Measurements from ENCODE around the gene PRIMPOL.
A peak's percentile ranks its signal among the peaks of the same experiment; 100 is the strongest.
"Not testable (repeated sequence)": the region's sequence is repeated elsewhere in the genome, so short reads cannot be mapped to it uniquely, and the experiment has no call there.

Gene PRIMPOL

DNA sequence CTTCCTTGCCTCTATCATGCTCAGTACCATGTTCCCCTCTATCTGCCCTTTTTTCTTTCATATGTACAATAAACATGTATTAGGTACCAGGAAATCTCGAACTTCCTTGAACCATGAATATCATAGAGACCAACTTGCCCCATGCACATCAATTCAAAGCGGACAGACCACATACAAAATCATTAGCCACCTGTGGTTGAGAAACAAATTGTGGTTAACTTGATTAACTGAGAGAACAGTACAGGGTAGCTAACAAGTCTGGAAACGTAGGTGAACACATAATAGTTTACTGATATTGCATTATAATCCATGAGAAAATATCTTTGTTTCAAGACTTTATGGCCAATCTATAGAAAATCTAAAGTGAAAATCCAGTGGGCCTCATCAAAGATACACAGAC is 8.5 kb upstream of the PRIMPOL start:
- DNase-seq, result no peak

DNA sequence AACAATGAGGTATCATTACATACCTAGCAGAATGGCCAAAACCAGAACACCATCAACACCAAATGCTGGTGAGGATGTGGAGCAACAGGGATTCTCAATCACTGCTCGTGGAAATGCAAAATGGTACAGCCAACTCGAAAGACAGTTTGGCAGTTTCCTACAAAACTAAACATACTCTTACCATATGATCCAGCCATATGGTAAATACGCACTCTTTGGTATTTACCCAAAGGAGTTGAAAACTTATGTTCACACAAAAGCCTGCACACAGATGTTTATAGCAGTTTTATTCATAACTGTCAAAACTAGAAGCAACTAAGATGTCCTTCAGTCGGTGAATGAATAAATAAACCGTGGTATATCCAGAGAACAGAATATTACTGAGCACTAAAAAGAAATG is 8.1 kb upstream of the PRIMPOL start:
- DNase-seq, result no peak

DNA sequence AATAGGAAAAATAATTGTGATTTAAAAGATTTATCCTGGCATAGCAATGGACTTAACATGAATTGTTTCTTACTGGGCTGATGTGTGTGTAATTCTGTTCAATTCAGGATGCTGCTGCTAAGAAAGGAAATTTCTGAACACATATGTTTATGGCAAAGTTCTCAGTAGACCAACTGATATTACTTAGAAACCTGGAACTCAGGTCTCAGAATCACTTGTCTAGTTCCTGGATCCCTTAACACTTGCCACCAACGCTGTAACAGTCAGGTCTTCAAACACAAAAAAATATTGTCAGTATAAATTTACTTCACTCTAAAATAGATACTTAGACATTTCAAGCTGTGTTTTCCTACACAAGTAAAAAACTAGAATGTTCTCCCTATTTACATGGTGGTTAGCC is 5.8 kb upstream of the PRIMPOL start:
- no peak for DNase-seq

DNA sequence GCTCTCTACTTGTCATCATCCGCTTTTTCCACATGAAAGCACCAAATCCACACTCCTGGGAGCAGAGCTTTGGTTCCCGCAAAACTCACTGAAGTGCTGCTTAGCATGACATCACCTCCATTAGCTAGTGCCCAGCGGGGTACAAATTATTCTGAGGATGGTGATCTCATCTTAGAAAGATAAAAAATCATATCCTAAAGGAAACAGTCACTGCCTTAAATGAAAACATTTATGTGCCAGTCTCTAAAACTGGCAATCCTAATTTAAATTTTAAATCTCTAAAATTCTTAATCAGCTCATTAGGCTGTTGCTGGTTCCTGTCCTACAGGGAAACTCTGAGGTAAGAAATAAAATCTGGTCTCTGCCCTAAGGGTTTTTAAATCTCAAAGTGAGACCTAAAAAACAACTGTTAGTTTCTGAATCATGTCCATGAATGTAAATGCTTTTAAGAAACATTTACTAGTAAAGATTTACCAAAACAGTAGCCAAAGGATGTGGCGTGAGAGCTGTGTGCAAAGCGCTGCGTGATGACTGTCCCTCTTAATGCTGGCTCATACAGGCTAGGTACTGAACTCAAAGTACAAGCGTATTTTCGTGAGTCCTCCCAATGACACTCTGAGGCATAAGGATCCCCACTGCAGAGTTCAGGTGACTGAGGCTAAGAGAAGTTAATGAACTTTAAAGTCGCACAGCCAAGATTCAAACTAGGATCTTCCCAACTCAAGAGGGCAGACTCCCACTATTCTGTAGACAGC is 4.8 kb upstream of the PRIMPOL start:
- DNase-seq, result no peak

DNA sequence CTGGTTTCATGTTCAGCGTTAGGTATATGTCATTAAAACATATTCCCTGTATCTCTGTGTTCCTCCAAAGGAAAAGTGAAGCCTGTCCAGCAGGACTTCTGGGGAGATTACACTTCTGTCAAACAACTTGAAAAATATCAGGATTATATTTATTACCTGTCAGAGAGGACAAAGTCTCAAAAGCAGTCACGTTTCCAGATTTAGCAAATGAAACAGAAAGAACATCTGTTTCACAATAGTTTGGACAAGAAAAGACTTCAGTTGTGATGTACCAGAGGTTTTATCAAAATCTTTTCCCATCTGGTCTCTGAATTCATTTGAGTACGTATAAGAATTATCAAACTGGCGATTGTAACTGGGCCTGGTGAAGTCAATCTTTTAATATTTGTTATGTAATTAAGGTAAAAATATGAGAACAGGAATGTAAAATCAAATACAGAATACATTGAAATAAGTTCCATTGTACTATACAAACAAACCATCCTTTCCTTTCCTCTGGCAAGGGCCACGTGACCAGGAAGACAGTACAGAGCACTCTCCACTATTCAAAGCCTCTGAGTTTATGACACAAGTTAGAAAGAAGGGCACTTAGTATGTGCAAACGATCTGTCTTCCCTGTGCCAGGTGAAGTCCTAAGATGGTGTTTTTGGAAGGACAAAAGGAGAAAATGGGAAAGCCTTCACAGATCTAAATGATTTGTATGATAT is 3.5 kb upstream of the PRIMPOL start:
- DNase-seq, result no peak

DNA sequence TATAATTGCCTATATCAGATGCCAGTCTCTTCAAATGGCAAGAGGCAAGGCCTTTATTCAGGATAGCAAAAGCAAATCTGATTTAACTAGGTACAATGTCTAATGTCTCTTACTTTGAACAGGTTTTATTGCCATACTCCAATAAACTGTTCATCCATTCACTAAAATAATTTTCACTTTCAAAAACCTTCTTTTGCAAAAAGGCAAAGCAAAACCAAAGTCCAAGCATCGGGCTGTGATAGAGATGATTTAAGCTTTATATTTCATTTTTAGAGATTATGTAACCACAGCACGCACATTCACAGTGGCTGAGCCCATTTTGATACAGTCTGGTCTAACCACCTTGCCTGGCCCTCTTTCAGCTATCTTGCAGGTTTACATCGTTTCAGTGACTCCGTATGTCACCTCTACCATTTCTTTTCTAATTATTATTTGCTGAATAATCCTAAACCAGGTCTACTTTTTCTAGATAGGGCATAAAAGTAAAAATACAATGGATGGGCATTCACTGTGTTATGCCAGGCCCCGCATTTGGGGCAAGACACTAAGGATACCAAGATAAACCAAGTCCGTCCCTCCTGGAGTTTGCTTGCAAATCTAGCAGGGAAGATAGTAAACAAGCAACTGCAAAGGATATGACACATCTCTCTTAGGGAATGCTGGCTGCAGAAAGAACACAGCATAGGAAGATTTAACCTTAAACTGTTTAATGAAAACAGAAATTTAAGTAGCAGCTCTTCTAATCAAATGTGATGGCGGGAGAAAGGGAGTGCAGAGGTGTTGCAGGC is 2.1 kb upstream of the PRIMPOL start:
- no peak for DNase-seq

DNA sequence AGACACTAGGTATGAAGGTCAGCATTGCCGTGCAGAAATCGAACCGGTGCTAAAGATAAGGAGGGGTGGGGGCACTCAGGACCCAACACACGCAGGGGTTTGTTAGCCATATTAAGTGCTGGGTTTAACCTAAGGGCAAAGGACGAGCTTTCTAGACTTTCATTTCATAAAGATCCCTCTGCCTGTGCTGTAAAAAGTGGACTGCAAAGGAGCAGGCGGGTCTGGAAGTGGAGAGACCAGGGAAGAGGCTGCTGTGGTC is 1.6 kb upstream of the PRIMPOL start:
- no peak for DNase-seq

DNA sequence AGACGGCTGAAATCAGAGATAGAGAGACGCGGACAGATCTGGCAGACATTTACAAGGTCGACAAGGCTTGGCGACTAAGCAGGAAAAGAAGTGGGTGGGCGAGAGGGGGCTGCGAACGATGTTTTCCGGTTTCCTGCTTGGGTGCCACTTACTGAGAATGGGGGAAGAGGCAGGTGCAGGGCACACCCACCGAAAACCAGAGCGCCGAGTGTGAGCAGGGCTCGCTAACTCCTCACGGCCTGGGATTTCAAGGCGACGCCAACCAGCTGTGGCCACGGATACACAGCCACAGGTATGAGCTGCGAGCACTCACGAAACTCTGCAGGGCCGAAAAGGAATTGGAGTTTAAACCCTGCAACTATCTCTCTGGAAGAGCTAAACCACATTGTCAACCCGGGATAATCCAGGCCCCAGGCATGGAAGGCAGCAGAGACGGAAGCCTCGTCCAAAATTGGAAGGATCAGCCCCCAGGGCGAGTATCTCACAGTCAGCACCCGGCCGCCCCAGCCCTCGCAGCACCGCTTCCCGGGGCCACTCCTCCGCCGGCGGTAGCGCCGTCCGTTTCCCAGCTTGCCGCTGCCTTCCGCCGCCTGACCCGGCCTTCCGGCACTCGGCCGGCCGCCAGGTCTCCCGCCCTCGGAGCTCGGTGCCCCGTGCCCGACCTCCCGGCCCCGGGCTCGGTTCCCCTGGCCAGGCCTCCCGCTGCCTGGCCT is 1.1 kb upstream of the PRIMPOL start:
- DNase-seq, result peak; percentile 32 to 34

DNA sequence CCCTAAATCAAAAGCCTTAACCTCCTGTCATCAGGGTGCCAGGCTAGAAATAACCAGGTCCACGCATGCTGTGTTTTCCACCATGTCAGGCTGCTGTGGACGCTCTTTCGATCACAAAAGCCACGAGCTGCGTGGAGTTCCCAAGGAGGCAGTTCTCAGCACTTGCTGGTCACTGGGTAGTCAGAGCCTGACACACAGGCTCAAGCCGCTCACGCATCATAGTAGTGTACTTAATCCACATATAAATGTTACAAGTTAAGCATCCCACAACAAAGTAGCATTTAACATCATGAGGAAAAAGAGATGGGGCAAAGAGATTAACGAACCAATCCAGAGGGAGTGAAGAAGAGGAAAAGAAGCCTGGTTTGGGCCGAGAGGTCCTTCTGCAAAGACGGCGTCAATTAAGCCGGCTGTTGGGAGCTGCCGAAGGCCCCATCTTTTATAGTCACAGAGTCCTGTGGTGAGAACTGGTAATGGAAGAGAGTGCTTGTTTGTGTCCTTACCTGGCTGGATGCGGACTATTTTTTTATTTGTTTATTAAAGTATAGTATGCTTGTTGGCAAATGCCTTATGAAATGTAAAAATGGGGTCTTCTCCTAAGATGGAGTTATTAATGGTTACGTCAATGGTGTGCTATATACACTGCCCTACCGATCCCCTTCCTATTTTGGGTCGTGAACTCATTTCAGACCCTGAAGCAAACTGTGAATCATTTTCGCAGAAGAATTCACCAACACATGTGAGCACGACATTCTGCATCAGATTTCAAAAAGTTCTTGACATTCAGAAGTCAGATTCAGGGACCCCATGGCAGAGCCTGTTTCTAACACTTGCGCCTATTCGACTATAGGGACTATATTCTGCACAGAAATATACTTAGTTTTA is 675 bp downstream of the PRIMPOL start:
- DNase-seq, result no peak

DNA sequence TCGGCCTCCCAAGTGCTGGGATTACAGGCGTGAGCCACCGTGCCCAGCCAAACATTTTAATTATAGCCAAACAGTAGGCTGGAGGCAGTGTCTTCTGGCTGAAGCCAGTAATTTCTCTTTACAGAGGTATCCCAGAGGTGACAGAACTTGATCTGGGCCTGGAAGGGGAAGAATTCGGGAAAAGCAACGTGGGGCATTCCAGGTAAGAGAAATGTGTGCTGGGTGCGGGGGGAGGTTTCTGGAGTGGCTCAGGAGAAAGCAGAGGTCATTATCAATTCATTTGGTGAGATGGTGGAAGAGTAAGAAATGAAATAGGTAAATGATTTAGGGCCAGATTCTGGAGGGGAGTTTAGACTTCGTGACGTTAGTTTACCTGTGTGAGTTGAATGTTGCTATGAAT is 2.4 kb downstream of the PRIMPOL start:
- no peak for DNase-seq

DNA sequence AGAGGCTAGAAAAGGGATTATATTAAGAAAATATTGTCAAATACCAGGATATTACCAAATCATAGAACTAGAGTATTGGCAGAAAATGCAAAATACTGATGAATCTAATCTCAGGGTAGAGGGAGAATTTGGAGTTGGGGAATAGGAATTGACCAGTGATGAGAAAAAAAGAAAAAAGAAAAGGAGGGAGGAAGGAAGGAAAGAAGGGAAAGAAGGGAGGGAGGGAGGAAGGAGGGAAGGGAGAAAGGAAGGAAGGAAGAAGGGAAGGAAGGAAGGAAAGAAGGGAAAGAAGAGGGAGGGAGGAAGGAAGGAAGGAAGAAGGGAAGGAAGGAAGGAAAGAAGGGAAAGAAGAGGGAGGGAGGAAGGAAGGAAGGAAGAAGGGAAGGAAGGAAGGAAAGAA is 3.1 kb downstream of the PRIMPOL start:
- DNase-seq, result not testable (repeated sequence)

DNA sequence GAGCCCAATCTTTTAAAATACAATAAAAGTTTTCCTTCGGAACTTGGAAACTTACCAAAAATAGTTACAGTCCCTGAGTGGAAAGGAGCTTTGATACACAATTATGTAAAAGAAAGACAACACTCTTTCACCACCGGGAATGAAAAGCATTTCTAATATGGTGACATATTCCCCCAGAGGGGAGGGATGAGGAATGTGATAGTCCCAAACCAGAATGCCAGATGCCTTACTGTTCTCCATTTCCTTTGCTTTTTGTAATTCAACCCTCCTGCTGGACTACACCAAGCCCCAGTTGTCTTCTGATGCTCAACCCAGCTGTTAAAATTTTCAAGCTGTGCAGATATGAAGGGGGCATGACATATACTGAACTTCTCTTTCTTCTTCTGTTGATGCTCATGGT is 4.1 kb downstream of the PRIMPOL start:
- no peak for DNase-seq

DNA sequence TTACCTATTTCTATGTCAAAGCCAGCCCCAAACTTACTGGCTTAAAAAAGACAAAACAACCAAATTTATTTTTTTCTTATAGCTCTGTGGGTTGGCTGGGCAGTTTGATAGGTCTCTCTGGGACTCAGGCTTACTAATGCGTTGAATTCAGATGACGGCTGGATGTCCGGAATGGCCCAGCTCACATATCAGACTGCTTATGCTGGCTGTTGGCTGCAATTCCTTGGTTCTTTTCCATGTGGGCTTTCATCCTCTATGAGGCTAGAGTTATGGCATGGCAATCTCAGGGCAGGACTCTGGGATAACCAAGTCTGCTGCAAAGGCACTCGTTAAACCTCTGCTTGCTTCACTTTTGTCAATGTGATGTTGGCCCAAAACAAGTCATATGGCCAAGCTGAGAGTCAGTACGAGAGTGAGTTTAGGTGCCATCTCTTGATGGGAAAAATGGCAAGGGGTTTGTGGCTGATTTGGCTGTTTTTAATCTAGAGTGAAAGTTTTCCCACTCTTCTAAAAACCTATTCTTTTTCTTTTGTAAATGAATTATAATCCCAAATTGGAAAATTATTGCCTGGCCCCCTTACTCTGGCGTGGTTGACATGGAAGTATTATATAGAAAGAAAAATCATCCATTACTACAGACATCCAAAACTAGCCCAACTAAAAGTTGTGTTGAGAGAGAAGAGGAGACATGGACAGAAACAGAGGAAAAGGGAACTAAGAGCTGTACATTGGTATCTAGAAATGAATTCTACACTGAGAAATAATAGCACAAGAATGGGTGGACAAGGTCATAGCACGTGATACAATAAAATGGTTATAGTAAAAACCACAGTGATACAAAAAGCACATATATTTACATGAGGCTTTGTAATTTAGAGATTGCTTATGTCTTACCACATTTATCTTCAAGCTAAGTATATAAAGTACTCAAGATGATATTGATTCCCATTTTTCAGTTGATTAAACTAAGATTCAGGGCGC is 6.6 kb downstream of the PRIMPOL start:
- DNase-seq, result no peak

DNA sequence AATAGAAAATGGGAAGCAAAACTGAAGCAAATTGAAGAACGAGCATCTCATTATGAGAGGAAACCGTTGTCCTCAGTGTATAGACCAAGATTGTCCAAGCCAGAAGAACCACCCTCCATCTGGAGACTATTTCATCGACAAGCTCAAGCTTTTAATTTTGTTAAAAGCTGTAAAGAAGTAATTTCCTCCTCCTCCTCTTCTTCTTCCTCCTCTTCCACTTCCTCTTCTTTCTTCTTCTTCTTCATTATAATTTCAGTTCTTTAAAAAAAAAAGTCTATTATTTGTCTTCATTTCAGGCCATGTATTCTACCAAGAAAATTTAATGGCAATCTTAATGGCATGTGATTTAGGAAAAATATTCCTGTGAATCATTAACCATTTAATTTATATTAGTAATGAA is 7.6 kb downstream of the PRIMPOL start:
- no peak for DNase-seq

DNA sequence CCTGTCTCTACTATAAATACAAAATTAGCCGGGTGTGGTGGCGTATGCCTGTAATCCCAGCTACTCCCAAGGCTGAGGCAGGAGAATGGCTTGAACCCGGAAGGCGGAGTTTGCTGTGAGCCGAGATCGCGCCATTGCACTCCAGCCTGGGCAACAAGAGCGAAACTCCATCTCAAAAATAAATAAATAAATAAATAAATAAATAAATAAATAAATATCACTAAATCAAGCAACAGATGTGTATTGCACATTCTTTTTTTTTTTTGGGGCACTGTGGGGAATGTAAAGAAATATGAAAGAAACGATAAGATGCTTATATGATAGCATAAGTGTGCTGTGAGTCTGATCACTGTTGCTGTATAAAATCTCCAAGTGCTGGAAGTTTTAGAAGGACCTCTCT is 8.3 kb downstream of the PRIMPOL start:
- DNase-seq, result not testable (repeated sequence)

DNA sequence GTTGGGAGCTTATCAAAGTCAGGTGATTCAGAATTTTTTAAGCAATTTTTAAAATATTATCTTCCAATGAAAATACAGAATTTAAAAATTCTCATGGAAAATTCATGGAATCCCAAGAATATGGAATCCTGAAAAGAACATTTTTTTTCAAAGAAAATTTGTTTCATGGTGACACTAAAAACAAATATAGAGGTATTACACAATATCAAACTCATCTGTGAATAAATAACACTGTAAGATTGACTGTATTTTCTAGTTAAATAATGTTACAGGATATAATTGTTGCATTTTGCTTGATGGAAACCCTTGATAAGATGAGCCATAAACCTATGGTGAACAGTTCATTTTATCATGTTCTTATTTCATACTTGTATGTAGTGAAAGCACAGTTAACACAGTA is 11.4 kb downstream of the PRIMPOL start:
- DNase-seq, result no peak

DNA sequence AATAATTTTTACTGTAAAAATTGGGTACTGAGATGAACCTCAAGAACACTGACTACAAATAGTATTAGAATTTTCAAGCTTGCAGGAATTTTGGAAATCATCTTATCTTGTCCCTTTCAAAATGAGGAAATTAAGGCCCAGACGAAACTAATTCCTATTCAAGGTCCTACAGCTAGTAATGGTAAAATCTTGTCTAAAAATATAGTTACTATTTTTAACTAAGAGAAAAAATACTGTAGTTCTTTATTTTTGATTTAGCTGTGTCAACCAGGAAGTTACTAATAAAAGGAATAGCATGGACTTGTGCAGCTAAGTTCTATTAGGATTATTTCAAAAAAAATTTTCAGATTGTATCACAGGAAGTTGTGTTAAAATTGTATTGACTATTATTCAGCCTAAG is 12.7 kb downstream of the PRIMPOL start:
- no peak for DNase-seq

DNA sequence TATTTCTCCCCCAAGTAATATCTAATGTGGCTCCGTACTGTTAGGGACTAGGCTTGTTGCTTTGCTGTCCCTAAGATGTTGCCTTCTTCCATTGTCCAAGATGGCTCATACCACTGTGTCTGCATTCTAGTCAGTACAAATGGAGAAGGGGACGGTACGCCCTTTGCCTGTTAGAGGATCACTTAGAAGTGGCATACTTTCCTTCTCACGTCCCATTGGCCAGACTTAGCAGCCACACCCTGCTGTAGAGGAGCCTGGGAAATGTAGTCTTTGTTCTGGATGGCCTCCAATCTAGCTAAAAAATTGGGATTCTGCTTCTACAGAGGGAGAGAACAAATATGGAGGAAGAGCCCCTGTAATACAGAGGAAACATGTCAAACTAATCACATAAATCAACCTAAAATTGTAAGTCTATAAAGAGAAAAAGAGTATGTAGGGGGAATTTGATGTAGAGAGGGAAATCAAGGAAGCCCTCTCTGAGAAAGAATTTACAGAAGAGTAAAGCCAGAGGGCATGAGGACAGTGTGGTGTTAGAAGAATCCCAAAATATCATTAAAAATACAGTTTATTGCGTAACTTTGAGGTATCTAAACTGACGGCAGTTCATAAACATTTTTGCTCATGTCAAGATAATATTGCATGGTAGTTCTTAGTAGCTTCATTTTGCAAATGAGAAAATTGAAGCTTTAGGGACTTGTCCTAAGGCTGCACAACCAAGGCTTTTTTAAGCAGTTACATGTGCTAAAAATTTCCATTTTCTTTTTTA is 15.1 kb downstream of the PRIMPOL start:
- DNase-seq, result peak; percentile 17 to 41

DNA sequence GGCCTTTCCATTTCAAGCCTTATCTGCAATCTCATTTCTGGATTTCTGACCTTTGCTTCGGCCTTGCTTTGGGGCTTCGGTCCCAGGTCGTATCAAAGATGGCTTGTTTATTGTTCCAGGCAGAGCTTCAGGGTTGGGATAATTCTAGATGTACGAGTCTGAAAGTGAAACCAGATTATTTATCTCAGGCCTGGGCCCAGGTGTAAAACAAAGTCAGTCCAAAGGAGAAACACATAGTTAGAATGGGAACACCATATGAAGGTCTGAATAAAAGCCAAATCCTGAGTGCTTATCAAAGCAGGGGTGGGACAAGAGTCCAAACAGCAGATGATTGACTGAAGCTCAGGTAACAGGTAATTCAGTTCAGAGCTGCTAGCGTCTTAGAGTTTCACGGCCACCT is 17.1 kb downstream of the PRIMPOL start:
- no peak for DNase-seq

DNA sequence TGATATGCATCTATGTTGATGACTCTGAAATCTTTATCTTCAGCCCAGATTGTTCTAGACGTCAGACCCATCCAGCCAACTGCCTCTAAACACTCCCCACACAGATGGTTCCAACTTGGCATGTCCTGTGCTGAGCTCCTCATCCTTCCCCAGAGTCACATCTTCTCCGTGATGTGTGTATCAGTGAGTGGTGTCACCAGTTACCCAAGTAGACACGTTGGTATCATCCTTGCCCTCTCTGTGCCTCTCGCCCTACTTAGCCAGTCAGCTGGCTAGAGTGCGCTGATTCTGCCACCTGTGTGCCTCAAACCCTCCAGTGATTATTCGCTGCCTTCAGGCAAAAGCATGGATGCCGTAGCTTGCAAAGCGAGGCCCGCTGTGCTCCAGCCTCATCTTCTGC is 18.6 kb downstream of the PRIMPOL start:
- no peak for DNase-seq
